Measurements from ENCODE around the gene MTR. TPM values are rescaled to one million over a fixed set of nuclear protein-coding genes. Genes with fewer than 3 reads are reported as not detected.

The MTR gene
- total and polyA plus RNA-seq, 9 of the 15 experiments (the other 6 are each of a cell fraction or from before 2014, with no cell fraction given): 3.4 to 44.3 (median 20.3) TPM

- Histone ChIP-seq H3K9me1 (ENCODE audit: control insufficient read depth, insufficient read depth, low read length) (no peaks in the 10 kb centered on the region), H3K27ac (ENCODE audit: extremely low read depth, low read depth, low read length) (no peak overlapping the region), H3K36me3 (ENCODE audit: control insufficient read depth, insufficient read depth, low read length) (no peaks in the 10 kb centered on the region), H3K4me2 (ENCODE audit: insufficient read depth, low read length) (no peak overlapping the region), H3K9me3 (replicated peaks; ENCODE audit: control insufficient read depth, insufficient read depth, low read depth, low read length) (no peaks in the 10 kb centered on the region), H3K79me2 (ENCODE audit: control insufficient read depth, insufficient read depth, low read length) (no peaks in the 10 kb centered on the region), H3K4me1 (replicated peaks in 1 of 2; ENCODE audit: control insufficient read depth in 2 of 2, insufficient read depth in 2 of 2, low read length in 2 of 2) (no peaks in the 10 kb centered on the region), H2AFZ (ENCODE audit: low read depth, low read length) (no peak overlapping the region), H4K20me1 (replicated peaks; ENCODE audit: control insufficient read depth, insufficient read depth, low read length) (no peaks in the 10 kb centered on the region), H3K27me3 (ENCODE audit: control insufficient read depth in 2 of 2, insufficient read depth in 2 of 2, low read length in 2 of 2) (peaks cover 13 to 18% of the 10 kb centered on the region in 2 experiments; a peak in 4 of 5 replicates), H3K4me3 (no peak overlapping the region), H3K9ac (ENCODE audit: insufficient read depth in 1 of 2, low read depth in 2 of 2, low read length in 2 of 2) (no peak overlapping the region)
- intact Hi-C loops (cut with micrococcal nuclease) (no loop called here), in situ Hi-C loops (cut with MboI) (no loop called here)
- ATAC-seq (peak; percentile 58), FAIRE-seq (no peak), DNase-seq (ENCODE audit: extremely low read depth in 1 of 4, low spot score in 3 of 4) (no peak)
- ChIA-PET CTCF (ENCODE audit: low intra/inter-chr PET ratio) (no interaction called here), POLR2A (interaction anchor here (0.7 kb wide), 1 partner anchor 18 kb away, joined by 3 read pairs; no protein-coding TSS in a partner anchor)
- BruUV-seq (replicated peaks): no TSS peak
- TF ChIP-seq ZBTB1 (CRISPR knock-in tag; IDR thresholded peaks at IDR 0.05; ENCODE audit: borderline replicate concordance, low read depth) (no peak), CTCFL (IDR thresholded peaks at IDR 0.05; ENCODE audit: borderline replicate concordance, insufficient read depth, low read depth, low read length, poor library complexity, severe bottlenecking) (no peak), CREB5 (CRISPR knock-in tag; IDR thresholded peaks at IDR 0.05) (no peak), CEBPB (tag; IDR thresholded peaks at IDR 0.05) (no peak), TGIF2 (CRISPR knock-in tag; IDR thresholded peaks at IDR 0.05) (no peak), TFAM (CRISPR knock-in tag; conservative IDR thresholded peaks at IDR 0.05) (no peak), CEBPZ (IDR thresholded peaks at IDR 0.05; ENCODE audit: borderline replicate concordance, low read depth, low read length) (no peak), ZNF316 (IDR thresholded peaks at IDR 0.05) (no peak), FOXO4 (CRISPR knock-in tag; IDR thresholded peaks at IDR 0.05) (no peak), ETV1 (tag; conservative IDR thresholded peaks at IDR 0.05; ENCODE audit: low read depth) (no peak), ZBTB2 (IDR thresholded peaks at IDR 0.05) (no peak), NR4A1 (CRISPR knock-in tag; IDR thresholded peaks at IDR 0.05) (no peak), NR4A1 (tag; IDR thresholded peaks at IDR 0.05) (no peak)
Measured at GRCh38 chr1:236768601-236769000, 26.5 kb upstream of the MTR start.

All from K562 (cell line).